GM18526 (cell line): ENCODE data around the gene NRP2.

Source experiments
- POLR2A ChIP-seq: IDR thresholded peaks from 3 replicates; pipeline ENCODE4 v1.6.1; 2011; ENCODE audit not compliant: insufficient read length; ENCODE audit errors: extremely low read depth

NRP2 gene

GRCh38 chr2:205802941-205803340 lies 120.6 kb downstream of the NRP2 start:
- TF ChIP-seq POLR2A, result no peak

- no peak for TF ChIP-seq POLR2A
Observed at GRCh38 chr2:205803500-205803899, 121.2 kb downstream of the NRP2 start.

GRCh38 chr2:205805136-205805535 lies 122.8 kb downstream of the NRP2 start:
- no peak for TF ChIP-seq POLR2A

DNA sequence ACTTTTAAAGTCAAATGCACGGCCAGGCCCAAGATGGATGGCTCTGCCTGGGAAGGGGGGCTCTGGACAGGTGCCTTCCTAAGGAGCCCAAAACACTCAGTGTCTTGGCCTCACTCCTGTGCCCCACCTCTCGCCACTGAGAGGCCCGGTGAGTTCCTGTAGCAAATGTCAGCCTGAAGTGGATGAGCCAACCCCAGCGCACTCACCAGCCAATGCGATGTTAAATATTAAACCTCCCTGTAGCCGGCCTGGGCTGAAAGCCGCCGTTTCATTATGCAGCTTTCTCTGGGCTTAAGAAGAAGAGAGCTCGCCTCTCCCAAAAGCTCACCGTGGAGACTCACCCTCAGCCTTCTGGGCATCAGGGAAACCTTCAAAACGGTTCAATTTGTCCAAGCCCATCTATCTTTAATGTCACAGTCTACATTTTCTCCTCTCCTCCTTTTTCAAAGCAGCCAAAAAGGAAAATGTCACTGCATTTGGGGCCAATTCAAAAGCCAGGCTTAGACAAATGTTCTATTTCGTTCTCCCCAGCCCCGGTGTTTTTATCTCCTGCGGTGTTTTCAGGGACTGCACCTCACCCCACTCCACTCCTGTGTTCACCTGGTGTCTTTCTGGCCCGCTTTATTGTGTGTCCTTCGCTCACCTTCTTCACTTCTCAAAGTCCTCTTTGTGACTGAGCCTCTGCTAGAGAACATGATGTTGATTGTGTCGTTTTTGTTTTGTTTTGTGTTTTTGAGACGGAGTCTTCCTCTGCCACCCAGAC lies 124.0 kb downstream of the NRP2 start:
- no peak for TF ChIP-seq POLR2A

- TF ChIP-seq POLR2A, result no peak
Observed at GRCh38 chr2:205807229-205807628, 124.9 kb downstream of the NRP2 start.

DNA sequence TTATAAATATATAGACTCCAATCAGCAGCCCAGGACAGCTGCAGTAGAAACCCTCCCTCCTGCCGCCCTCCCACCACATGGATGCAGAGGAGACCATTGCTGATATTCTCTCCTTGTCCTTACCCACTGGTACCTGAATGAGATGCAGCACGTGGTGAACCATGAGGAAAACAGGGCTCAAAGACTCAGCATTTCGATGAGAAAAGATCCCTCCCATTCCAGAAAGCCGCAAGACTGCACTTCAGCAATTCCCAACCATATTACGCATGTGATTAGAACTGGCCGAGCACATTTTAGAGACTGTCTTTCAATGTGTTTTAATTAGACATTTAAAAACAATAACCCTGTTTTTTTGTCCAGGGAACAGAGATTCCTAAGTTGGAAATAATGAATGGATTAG lies 125.5 kb downstream of the NRP2 start:
- no peak for TF ChIP-seq POLR2A

DNA sequence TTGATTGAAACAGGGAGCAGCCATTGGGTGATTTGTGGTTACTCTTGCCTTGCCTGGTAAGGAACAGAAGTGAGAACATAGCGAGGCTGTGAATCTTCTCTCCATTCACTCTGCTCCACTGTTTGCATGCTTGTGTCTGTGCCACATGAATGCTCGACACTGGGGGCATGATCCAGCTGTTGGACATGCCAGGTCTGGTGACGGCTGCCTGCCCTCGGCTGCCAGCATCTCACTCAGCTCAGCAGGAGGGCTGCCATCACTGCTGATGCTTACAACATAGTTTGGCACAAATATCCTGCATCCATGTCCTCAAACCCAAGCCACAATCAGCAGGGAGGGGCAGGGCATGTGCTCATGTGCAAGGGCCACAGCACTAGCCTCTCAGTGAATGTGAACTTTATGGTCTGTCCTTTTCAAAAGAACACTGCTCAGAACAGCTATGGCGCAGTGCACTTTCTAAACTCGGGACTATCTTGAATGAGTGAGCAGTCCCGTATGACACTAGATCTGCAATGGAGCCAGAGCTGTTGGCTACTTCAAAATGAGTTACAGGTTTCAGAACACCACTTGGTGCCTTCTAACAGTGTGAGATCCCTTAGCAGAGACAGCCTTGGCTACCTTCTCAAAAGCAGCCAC lies 126.3 kb downstream of the NRP2 start:
- no peak for TF ChIP-seq POLR2A

- no peak for TF ChIP-seq POLR2A
Observed at GRCh38 chr2:205811387-205811786, 129.1 kb downstream of the NRP2 start.

GRCh38 chr2:205814039-205814364 lies 131.7 kb downstream of the NRP2 start:
- no peak for TF ChIP-seq POLR2A

- TF ChIP-seq POLR2A, result no peak
Observed at GRCh38 chr2:205815673-205816072, 133.4 kb downstream of the NRP2 start.

DNA sequence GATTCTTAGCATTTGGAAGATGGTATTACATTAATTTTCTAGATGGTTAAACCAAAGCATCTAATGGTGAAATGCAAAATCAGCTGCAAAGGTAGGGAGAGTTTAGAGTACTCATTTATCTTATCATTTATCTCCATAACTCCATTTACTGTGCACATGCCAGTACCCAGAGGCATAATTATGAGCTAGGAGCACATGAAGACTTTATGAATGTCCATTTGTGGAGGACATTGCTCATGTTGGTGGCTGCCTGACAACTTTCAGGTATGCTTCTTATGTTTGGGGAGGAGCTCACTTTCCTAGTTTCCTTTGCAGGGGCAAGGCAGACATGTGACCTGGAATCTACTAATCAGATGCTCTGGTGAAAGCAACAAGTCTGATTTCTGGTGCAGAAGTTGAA lies 134.0 kb downstream of the NRP2 start:
- TF ChIP-seq POLR2A, result no peak

DNA sequence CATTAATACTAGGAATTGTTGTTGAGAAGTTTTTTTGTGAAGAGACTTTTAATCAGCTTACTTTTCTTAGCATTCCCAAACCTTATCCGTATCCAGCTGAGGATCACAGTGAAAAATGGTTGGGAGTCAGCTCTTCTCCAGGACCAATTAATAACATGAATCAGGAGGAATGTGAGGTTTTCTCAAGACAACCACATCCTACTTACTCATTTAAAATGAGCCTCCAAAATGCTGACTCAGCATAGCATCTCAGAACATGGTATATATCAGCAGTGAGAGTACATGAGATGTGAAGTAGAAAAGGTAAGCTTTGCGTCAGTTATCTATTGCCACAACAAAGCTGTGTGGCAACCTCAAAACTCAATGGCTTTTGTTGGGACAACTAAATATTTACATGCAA lies 140.3 kb downstream of the NRP2 start:
- no peak for TF ChIP-seq POLR2A

- TF ChIP-seq POLR2A, result no peak
Observed at GRCh38 chr2:205827809-205828365, 145.6 kb downstream of the NRP2 start.

GRCh38 chr2:205833864-205834263 lies 151.6 kb downstream of the NRP2 start:
- TF ChIP-seq POLR2A, result no peak

GRCh38 chr2:205834796-205835195 lies 152.5 kb downstream of the NRP2 start:
- no peak for TF ChIP-seq POLR2A

GRCh38 chr2:205835251-205835791 lies 153.0 kb downstream of the NRP2 start:
- no peak for TF ChIP-seq POLR2A
